Right hindlimb (tissue), 1 donor: ENCODE measurements around the gene TMCO1.
"Not testable (repeated sequence)": the region's sequence is repeated elsewhere in the genome, so short reads cannot be mapped to it uniquely, and the experiment has no call there.

Experiments used
- DNase-seq: peaks from one replicate; pipeline ENCODE4 v3.0.0-alpha.2; 2018

TMCO1 gene

GRCh38 chr1:165683848-165684485 is 84.7 kb downstream of the TMCO1 start:
- DNase-seq = no peak

DNA sequence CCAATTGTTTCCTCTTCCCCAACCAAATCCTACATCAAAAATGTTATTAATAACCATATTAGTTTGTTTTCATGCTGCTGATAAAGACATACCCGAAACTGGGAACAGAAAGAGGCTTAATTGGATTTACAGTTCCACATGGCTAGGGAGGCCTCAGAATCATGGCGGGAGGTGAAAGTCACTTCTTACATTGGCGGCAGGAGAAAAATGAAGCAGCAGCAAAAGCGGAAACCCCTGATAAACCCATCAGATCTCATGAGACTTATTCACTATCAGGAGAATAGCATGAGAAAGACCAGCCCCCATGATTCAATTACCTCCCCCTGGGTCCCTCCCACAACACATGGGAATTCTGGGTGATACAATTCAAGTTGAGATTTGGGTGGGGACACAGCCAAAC is 87.9 kb downstream of the TMCO1 start:
- DNase-seq = not testable (repeated sequence)

DNA sequence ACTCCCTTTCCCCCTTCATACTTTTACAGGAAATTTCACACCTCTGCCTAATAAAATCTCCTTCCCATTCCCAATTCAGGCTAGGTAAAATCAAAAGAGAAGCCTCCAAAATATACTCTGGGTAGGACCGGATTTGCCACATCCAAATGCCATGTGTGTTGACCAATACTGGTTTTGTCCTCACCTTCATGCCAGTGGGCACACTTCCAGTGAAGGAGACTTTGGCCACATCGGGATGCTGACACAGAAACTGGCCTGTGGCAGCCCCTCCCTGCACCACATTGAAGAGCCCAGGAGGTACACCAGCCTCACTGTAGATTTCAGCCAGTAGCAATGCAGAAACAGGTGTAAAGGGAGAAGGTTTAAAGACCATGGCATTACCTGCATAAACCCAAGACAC is 88.4 kb downstream of the TMCO1 start:
- DNase-seq = no peak

GRCh38 chr1:165679282-165680036 is 89.2 kb downstream of the TMCO1 start:
- DNase-seq = no peak

DNA sequence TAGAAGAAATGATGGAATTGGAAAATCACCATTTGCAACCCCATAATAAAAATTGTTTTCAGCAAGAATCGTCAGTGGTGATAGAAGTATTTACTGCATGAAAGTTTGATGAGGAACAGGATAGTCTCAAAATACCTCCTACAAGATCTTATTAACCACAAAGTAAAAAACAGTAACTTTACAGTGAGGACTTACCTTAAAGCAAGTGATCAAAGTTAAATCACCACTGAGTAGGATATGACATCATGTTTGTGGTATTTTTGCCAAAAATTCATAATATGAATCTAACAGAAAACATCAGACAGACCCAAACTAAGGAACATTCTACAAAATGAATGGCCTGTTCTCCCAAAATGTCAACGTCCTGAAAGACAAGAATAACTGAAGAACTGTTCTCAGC is 90.2 kb downstream of the TMCO1 start:
- no peak for DNase-seq
